CD8-positive, alpha-beta memory T cell (primary cell): Measurements from ENCODE around the gene TSN. TPM values are rescaled to one million over a fixed set of nuclear protein-coding genes. Genes with fewer than 3 reads are reported as not detected.
A peak's percentile ranks its signal among the peaks of the same experiment; 100 is the strongest.
"Not testable (repeated sequence)": the region's sequence is repeated elsewhere in the genome, so short reads cannot be mapped to it uniquely, and the experiment has no call there.

Source experiments
- CTCF ChIA-PET: fragments of 350-600 bp; sonication (Branson Sonifier 250); formaldehyde crosslinking; loops from one replicate; lab custom pipeline; 2021; ENCODE audit warnings: antibody characterized with exemption; lab: Charles Lee
- POLR2A ChIA-PET: fragments of 350-600 bp; sonication (Branson Sonifier 250); formaldehyde crosslinking; loops from one replicate; lab custom pipeline; 2021; ENCODE audit warnings: antibody characterized with exemption; lab: Charles Lee
- DNase-seq, 5 donors: peaks; one replicate each; pipeline versions ENCODE4 v3.0.0 to v3.0.0-alpha.2; 2020 to 2022; ENCODE audit warnings: mixed read lengths in 1 of 5
- H3K27ac ChIP-seq: one replicate; pipeline ENCODE4 v1.7.0; 2013; ENCODE audit warnings: low read depth, mild to moderate bottlenecking, low read length, moderate library complexity
- H3K27me3 ChIP-seq: 2 replicates; pipeline ENCODE4 v1.7.0; 2013; ENCODE audit warnings: low read length, mild to moderate bottlenecking; ENCODE audit not compliant: insufficient read depth, poor library complexity, severe bottlenecking
- H3K36me3 ChIP-seq: 2 replicates; pipeline ENCODE4 v1.7.0; 2013; ENCODE audit warnings: mild to moderate bottlenecking, low read length, moderate library complexity; ENCODE audit not compliant: insufficient read depth
- H3K4me1 ChIP-seq: 2 replicates; pipeline ENCODE4 v1.7.0; 2013; ENCODE audit warnings: mild to moderate bottlenecking, low read length, moderate library complexity; ENCODE audit not compliant: insufficient read depth
- H3K4me3 ChIP-seq: 2 replicates; pipeline ENCODE4 v1.7.0; 2013; ENCODE audit warnings: mild to moderate bottlenecking, low read length
- H3K9me3 ChIP-seq: 2 replicates; pipeline ENCODE4 v1.7.0; 2013; ENCODE audit warnings: mild to moderate bottlenecking, low read length
- H3K27ac Mint-ChIP-seq, 8 donors: one replicate each; pipeline ENCODE4 v1.8.0; 2020 to 2021; ENCODE audit warnings: mixed read lengths in 8 of 8, mild to moderate bottlenecking in 6 of 8, inconsistent platforms in 3 of 8, moderate library complexity in 3 of 8
- H3K27me3 Mint-ChIP-seq, 2 donors: one replicate each; pipeline ENCODE4 v1.8.0; 2020 to 2021; ENCODE audit warnings: mixed read lengths in 2 of 2, mild to moderate bottlenecking in 1 of 2, moderate library complexity in 1 of 2
- H3K36me3 Mint-ChIP-seq, 3 donors: one replicate each; pipeline ENCODE4 v1.8.0; 2020 to 2021; ENCODE audit warnings: mixed read lengths in 3 of 3, inconsistent platforms in 1 of 3, mild to moderate bottlenecking in 1 of 3
- H3K4me1 Mint-ChIP-seq, 3 donors: one replicate each; pipeline ENCODE4 v1.8.0; 2020 to 2021; ENCODE audit warnings: mixed read lengths in 3 of 3, inconsistent platforms in 1 of 3, mild to moderate bottlenecking in 1 of 3
- H3K4me3 Mint-ChIP-seq, 7 donors: one replicate each; pipeline ENCODE4 v1.8.0; 2020 to 2021; ENCODE audit warnings: mixed read lengths in 7 of 7, mild to moderate bottlenecking in 6 of 7, moderate library complexity in 4 of 7, inconsistent platforms in 2 of 7
- H3K9me3 Mint-ChIP-seq, 5 donors: one replicate each; pipeline ENCODE4 v1.8.0; 2020 to 2022; ENCODE audit warnings: mixed read lengths in 5 of 5, mild to moderate bottlenecking in 3 of 5, moderate library complexity in 2 of 5, inconsistent platforms in 1 of 5
- polyA plus RNA-seq: library from polyadenylated mRNA; unstranded; fragments of 300-500 nt; fragmentation: Illumina TruSeq; gene quantifications from one replicate; pipeline ENCODE4 v1.2.3, GENCODE V29; 2021
- total RNA-seq, 2 experiments: library from RNA; stranded (reverse); gene quantifications; one replicate each; pipeline ENCODE4 v1.2.3, GENCODE V29; 2021

TSN gene
- total and polyA plus RNA-seq, 3 experiments from 2014 or later, result 74.9 to 90.4 (median 88.0) TPM

GRCh38 chr2:121734544-121734943 lies 20.9 kb upstream of the TSN start:
- H3K4me3 ChIP-seq, H3K27me3 ChIP-seq, H3K9me3 ChIP-seq, H3K27ac ChIP-seq, H3K9me3 Mint-ChIP-seq, DNase-seq, H3K27me3 Mint-ChIP-seq: not testable (repeated sequence)
- Mint-ChIP-seq H3K4me3 (peak overlapping the region in 2 of 7 donors; percentile 94 to 98), H3K4me1 (peaks cover 33 to 56% (median 54%) of the 10 kb centered on the region in 3 donors), H3K27ac (peak overlapping the region in 4 of 8 donors; percentile 18 to 90 (median 78)), H3K36me3 (peaks cover 0 to 58% (median 15%) of the 10 kb centered on the region in 3 donors)
- ChIA-PET CTCF (interaction anchor here (1.3 kb wide), 1 partner anchor 24 kb away, joined by 3 read pairs; no protein-coding TSS in a partner anchor), POLR2A (interaction anchor here (0.5 kb wide), 1 partner anchor 519 kb away, joined by 3 read pairs; no protein-coding TSS in a partner anchor)
- Histone ChIP-seq H3K4me1 (peaks cover 28% of the 10 kb centered on the region), H3K36me3 (peaks cover 34% of the 10 kb centered on the region)

- Mint-ChIP-seq H3K36me3 (peaks cover 0 to 49% (median 13%) of the 10 kb centered on the region in 3 donors), H3K9me3 (no peaks in the 10 kb centered on the region), H3K4me3 (peak overlapping the region; percentile 94 to 100 (median 98)), H3K27me3 (peaks cover 0 to 1% of the 10 kb centered on the region in 2 donors), H3K27ac (peak overlapping the region; percentile 76 to 100 (median 96)), H3K4me1 (peaks cover 33 to 57% (median 54%) of the 10 kb centered on the region in 3 donors)
- Histone ChIP-seq H3K27me3 (no peaks in the 10 kb centered on the region), H3K4me3 (peak overlapping the region; percentile 97), H3K9me3 (no peaks in the 10 kb centered on the region), H3K36me3 (peaks cover 28% of the 10 kb centered on the region), H3K27ac (peak overlapping the region; percentile 92), H3K4me1 (peaks cover 28% of the 10 kb centered on the region)
- CTCF ChIA-PET, result interaction anchor here (0.9 to 2.2 kb wide), 4 partner anchors 16 to 205 kb away, joined by 3 to 12 read pairs (median 4); partner anchors contain the start of gene RNU4ATAC
- peak in 1 of 5 donors; percentile 8 for DNase-seq
- POLR2A ChIA-PET, result interaction anchor here (1.5 to 2.2 kb wide), 5 partner anchors 17 to 205 kb away, joined by 3 to 30 read pairs (median 8); partner anchors contain the start of genes CLASP1, RNU4ATAC and TSN
Measured at GRCh38 chr2:121735518-121736074, 19.9 kb upstream of the TSN start.

DNA sequence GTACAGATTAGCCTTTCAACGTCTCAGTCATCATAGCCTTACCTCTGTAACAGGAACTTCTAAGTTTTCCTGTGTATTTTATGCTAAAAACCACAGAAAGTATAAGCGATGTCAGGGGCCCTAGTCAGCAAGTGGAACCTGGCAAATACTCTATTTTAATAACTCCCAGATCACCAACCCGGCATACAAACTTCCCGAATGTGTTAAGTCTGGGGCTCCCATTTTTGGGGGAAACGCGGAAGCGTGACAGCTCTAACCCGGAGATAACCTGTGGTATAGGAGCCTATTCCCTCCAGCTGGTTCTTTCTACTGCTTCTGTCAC lies 19.4 kb upstream of the TSN start:
- Histone ChIP-seq H3K9me3 (no peaks in the 10 kb centered on the region), H3K36me3 (peaks cover 23% of the 10 kb centered on the region), H3K27me3 (no peaks in the 10 kb centered on the region), H3K4me3 (peak overlapping the region; percentile 97), H3K4me1 (peaks cover 28% of the 10 kb centered on the region), H3K27ac (peak overlapping the region; percentile 92)
- peak overlapping the region; percentile 76 to 100 (median 96) for H3K27ac Mint-ChIP-seq
- ChIA-PET CTCF (interaction anchor here (1.3 to 2.2 kb wide), 5 partner anchors 15 to 206 kb away, joined by 4 to 12 read pairs (median 4); partner anchors contain the start of genes RNU4ATAC and TSN), POLR2A (interaction anchor here (1.5 to 2.2 kb wide), 5 partner anchors 17 to 206 kb away, joined by 3 to 30 read pairs (median 8); partner anchors contain the start of genes CLASP1, RNU4ATAC and TSN)
- peak overlapping the region; percentile 94 to 100 (median 98) for H3K4me3 Mint-ChIP-seq
- peaks cover 0 to 44% (median 10%) of the 10 kb centered on the region in 3 donors for H3K36me3 Mint-ChIP-seq
- peaks cover 0 to 1% of the 10 kb centered on the region in 2 donors for H3K27me3 Mint-ChIP-seq
- DNase-seq, result no peak
- H3K4me1 Mint-ChIP-seq, result peaks cover 33 to 54% (median 50%) of the 10 kb centered on the region in 3 donors
- no peaks in the 10 kb centered on the region for H3K9me3 Mint-ChIP-seq

GRCh38 chr2:121736462-121737336 lies 18.8 kb upstream of the TSN start, which contains the start of gene NIFK:
Gene NIFK, minus strand, starts transcription at chr2:121736875. Its CDS starts 25 bp downstream, at chr2:121736850.
- H3K4me1 ChIP-seq, result peaks cover 28% of the 10 kb centered on the region
- no peaks in the 10 kb centered on the region for H3K9me3 Mint-ChIP-seq
- POLR2A ChIA-PET, result interaction anchor here (1.1 to 2.2 kb wide), 7 partner anchors 16 to 206 kb away, joined by 3 to 30 read pairs (median 8); partner anchors contain the start of genes CLASP1, RNU4ATAC and TSN

DNA sequence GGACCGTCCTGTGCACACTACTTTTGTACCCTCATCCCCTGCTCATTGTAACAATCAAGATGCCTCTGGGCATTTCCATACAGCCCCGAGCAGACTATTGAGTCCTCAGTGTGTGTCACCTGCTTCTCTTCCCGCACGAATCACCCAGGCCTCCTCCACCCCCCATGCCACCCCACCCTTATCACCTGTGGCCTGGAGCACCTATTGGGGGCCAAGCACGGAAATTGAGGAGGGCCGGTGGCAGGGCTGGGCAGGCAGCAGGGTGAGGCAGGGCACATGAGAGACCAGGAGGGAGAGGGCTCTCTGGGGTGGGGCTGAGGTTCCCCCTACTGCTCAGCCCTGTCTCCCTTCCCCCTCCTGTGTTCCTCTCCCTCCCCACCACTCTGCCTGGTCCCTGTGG lies 14.5 kb upstream of the TSN start:
- Mint-ChIP-seq H3K4me3 (peak overlapping the region in 1 of 7 donors; percentile 61), H3K9me3 (no peaks in the 10 kb centered on the region), H3K4me1 (peaks cover 14 to 22% (median 18%) of the 10 kb centered on the region in 3 donors), H3K27me3 (peaks cover 2 to 3% of the 10 kb centered on the region in 2 donors), H3K27ac (peak overlapping the region in 1 of 8 donors; percentile 59), H3K36me3 (peaks cover 0 to 7% (median 0%) of the 10 kb centered on the region in 3 donors)
- POLR2A ChIA-PET, result no interaction called here
- H3K4me3 ChIP-seq, result no peak overlapping the region
- peaks cover 19% of the 10 kb centered on the region for H3K4me1 ChIP-seq
- no peak overlapping the region for H3K27ac ChIP-seq
- DNase-seq, result no peak
- H3K27me3 ChIP-seq, result no peaks in the 10 kb centered on the region
- CTCF ChIA-PET, result interaction anchor here (1.5 kb wide), 1 partner anchor 11 kb away, joined by 3 read pairs; no protein-coding TSS in a partner anchor
- H3K9me3 ChIP-seq, result no peaks in the 10 kb centered on the region
- H3K36me3 ChIP-seq, result no peaks in the 10 kb centered on the region

More at GRCh38 chr2:121736462-121737336, 18.8 kb upstream of the TSN start, which contains the start of gene NIFK:
- DNase-seq, result peak; percentile 99 to 100 (median 100)
- H3K36me3 Mint-ChIP-seq, result peaks cover 0 to 38% (median 5%) of the 10 kb centered on the region in 3 donors
- CTCF ChIA-PET, result interaction anchor here (0.9 to 2.2 kb wide), 7 partner anchors 15 to 206 kb away, joined by 3 to 12 read pairs (median 4); partner anchors contain the start of genes RNU4ATAC and TSN
- Histone ChIP-seq H3K27ac (peak within 1 kb of the TSS; percentile 92), H3K36me3 (peaks cover 17% of the 10 kb centered on the region), H3K4me3 (peak within 1 kb of the TSS; percentile 97), H3K27me3 (no peaks in the 10 kb centered on the region), H3K9me3 (no peaks in the 10 kb centered on the region)
- H3K27me3 Mint-ChIP-seq, result peaks cover 0 to 1% of the 10 kb centered on the region in 2 donors
- H3K4me1 Mint-ChIP-seq, result peaks cover 30 to 49% (median 45%) of the 10 kb centered on the region in 3 donors
- peak within 1 kb of the TSS; percentile 94 to 100 (median 98) for H3K4me3 Mint-ChIP-seq
- peak within 1 kb of the TSS; percentile 76 to 100 (median 96) for H3K27ac Mint-ChIP-seq

DNA sequence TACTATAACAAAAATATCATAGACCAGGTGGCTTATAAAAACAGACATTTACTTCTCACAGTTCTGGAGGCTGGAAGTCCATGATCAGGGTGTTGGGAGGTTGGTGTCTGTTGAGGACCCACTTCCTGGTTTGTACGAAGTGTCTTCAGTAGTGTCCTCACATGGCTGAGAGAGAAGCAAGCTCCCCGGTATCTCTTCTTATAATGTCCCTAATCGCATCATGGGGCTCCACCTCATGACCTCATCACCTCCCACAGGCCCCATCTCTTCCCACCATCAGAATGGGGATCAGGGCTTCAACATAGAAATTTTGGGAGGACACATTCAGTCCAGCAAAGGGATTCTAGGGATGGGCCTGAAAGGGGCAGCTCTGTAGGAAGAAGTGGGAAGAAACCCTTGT lies 14.0 kb upstream of the TSN start:
- Mint-ChIP-seq H3K36me3 (peaks cover 0 to 3% (median 0%) of the 10 kb centered on the region in 3 donors), H3K4me3 (no peak overlapping the region), H3K27ac (no peak overlapping the region), H3K27me3 (peaks cover 2 to 3% of the 10 kb centered on the region in 2 donors), H3K4me1 (peaks cover 13 to 26% (median 17%) of the 10 kb centered on the region in 3 donors), H3K9me3 (no peaks in the 10 kb centered on the region)
- no peaks in the 10 kb centered on the region for H3K36me3 ChIP-seq
- peaks cover 19% of the 10 kb centered on the region for H3K4me1 ChIP-seq
- H3K9me3 ChIP-seq, result no peaks in the 10 kb centered on the region
- H3K4me3 ChIP-seq, result no peak overlapping the region
- POLR2A ChIA-PET, result no interaction called here
- CTCF ChIA-PET, result interaction anchor here (1.5 kb wide), 1 partner anchor 10 kb away, joined by 3 read pairs; no protein-coding TSS in a partner anchor
- DNase-seq, result no peak
- no peaks in the 10 kb centered on the region for H3K27me3 ChIP-seq
- H3K27ac ChIP-seq, result no peak overlapping the region

DNA sequence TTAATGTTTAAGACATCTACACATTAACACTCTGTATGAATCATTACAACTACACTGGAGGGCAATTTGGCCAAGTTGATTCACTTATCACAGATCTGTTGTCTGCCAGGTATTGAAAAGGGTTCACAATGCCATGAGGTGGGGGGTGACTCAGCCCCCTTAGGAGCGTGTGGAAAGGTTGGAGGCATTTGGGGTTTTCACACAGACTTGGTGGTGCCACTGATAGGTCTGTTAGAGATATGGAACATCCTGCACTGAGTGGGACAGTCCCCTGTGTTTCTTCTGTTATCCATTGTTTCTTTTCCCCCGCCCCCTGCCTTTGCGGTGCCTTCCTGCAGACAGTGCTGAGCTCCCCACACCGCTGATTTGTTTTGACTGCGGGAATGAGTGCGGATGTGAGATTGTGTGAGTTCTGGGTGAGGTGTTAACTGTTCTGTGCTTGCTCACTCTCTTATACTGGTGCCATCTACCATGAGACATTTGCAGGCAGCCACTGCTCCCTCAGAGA lies 9.3 kb upstream of the TSN start:
- H3K4me3 Mint-ChIP-seq, result peak overlapping the region in 2 of 7 donors; percentile 3 to 4
- peaks cover 0 to 8% (median 3%) of the 10 kb centered on the region in 3 donors for H3K4me1 Mint-ChIP-seq
- no peaks in the 10 kb centered on the region for H3K9me3 ChIP-seq
- no peak overlapping the region for H3K27ac ChIP-seq
- H3K9me3 Mint-ChIP-seq, result no peaks in the 10 kb centered on the region
- ChIA-PET POLR2A (no interaction called here), CTCF (no interaction called here)
- H3K27me3 Mint-ChIP-seq, result peaks cover 2% of the 10 kb centered on the region in 2 donors
- H3K4me3 ChIP-seq, result no peak overlapping the region
- no peaks in the 10 kb centered on the region for H3K4me1 ChIP-seq
- no peaks in the 10 kb centered on the region for H3K27me3 ChIP-seq
- no peaks in the 10 kb centered on the region for H3K36me3 Mint-ChIP-seq
- DNase-seq, result peak in 1 of 5 donors; percentile 49
- H3K27ac Mint-ChIP-seq, result peak overlapping the region in 6 of 8 donors; percentile 11 to 85 (median 71)
- H3K36me3 ChIP-seq, result no peaks in the 10 kb centered on the region
